Measurements from ENCODE around the gene PATE1. TPM values are rescaled to one million over a fixed set of nuclear protein-coding genes. Genes with fewer than 3 reads are reported as not detected.

PATE1 gene
- polyA plus RNA-seq, 1 donor from 2014 or later: not detected

DNA sequence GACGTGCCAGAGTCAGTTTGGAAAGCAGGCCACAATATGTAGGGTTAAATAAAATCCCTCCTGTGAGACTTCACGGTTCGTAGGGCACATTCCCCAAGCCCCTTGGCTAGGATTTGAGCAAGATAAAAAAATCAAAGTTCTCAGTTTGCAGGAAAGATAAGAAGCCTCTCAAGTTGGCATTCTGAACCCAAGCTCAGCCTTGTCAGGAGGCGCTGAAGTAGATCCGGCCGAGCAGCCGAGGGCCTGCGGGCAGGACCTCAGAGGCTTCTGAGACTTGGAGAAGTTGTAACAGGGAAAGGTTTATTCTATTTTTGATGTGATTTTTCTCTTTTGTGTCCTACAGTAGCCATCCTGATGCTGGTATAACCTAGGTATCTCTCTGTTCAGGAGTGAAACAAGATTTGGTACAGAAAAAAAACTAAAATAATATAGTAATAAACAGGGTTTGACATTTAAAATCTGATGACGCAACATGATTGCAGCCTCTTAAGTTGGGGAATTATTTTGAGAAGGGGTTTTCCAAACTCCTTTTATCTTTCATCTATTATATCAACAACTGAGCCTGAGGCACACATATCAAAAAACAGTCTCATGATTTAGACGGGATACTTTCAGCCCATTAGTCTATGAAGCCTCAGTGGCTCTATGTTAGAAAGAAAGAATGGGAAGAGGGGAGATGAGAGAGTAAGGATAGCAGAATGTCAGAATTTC is 22.4 kb downstream of the PATE1 start:
- Histone ChIP-seq H3K9ac (ENCODE audit: low read length) (no peak overlapping the region), H3F3A (ENCODE audit: insufficient read depth, low read length, poor library complexity, severe bottlenecking) (no peaks in the 10 kb centered on the region), H3K4me3 (ENCODE audit: low read length) (no peak overlapping the region), H2AFZ (ENCODE audit: low read depth, low read length) (no peak overlapping the region), H3K36me3 (ENCODE audit: insufficient read depth, low read length) (no peaks in the 10 kb centered on the region), H3K27ac (ENCODE audit: low read length) (no peak overlapping the region), H3K27me3 (ENCODE audit: insufficient read depth, low read depth, low read length) (no peaks in the 10 kb centered on the region), H3K4me2 (ENCODE audit: low read length) (no peak overlapping the region), H4K20me1 (ENCODE audit: insufficient read depth) (no peaks in the 10 kb centered on the region), H3K9me2 (ENCODE audit: insufficient read depth, low read length) (no peaks in the 10 kb centered on the region), H3K79me2 (replicated peaks; ENCODE audit: insufficient read depth, low read length) (no peaks in the 10 kb centered on the region), H3K9me3 (ENCODE audit: low read length) (no peaks in the 10 kb centered on the region)
- TF ChIP-seq, protein P1, sequence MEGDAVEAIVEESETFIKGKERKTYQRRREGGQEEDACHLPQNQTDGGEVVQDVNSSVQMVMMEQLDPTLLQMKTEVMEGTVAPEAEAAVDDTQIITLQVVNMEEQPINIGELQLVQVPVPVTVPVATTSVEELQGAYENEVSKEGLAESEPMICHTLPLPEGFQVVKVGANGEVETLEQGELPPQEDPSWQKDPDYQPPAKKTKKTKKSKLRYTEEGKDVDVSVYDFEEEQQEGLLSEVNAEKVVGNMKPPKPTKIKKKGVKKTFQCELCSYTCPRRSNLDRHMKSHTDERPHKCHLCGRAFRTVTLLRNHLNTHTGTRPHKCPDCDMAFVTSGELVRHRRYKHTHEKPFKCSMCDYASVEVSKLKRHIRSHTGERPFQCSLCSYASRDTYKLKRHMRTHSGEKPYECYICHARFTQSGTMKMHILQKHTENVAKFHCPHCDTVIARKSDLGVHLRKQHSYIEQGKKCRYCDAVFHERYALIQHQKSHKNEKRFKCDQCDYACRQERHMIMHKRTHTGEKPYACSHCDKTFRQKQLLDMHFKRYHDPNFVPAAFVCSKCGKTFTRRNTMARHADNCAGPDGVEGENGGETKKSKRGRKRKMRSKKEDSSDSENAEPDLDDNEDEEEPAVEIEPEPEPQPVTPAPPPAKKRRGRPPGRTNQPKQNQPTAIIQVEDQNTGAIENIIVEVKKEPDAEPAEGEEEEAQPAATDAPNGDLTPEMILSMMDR (IDR thresholded peaks at IDR 0.05; ENCODE audit: poor library complexity, severe bottlenecking): no peak
- TF ChIP-seq, protein P2, sequence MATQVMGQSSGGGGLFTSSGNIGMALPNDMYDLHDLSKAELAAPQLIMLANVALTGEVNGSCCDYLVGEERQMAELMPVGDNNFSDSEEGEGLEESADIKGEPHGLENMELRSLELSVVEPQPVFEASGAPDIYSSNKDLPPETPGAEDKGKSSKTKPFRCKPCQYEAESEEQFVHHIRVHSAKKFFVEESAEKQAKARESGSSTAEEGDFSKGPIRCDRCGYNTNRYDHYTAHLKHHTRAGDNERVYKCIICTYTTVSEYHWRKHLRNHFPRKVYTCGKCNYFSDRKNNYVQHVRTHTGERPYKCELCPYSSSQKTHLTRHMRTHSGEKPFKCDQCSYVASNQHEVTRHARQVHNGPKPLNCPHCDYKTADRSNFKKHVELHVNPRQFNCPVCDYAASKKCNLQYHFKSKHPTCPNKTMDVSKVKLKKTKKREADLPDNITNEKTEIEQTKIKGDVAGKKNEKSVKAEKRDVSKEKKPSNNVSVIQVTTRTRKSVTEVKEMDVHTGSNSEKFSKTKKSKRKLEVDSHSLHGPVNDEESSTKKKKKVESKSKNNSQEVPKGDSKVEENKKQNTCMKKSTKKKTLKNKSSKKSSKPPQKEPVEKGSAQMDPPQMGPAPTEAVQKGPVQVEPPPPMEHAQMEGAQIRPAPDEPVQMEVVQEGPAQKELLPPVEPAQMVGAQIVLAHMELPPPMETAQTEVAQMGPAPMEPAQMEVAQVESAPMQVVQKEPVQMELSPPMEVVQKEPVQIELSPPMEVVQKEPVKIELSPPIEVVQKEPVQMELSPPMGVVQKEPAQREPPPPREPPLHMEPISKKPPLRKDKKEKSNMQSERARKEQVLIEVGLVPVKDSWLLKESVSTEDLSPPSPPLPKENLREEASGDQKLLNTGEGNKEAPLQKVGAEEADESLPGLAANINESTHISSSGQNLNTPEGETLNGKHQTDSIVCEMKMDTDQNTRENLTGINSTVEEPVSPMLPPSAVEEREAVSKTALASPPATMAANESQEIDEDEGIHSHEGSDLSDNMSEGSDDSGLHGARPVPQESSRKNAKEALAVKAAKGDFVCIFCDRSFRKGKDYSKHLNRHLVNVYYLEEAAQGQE (IDR thresholded peaks at IDR 0.05; ENCODE audit: borderline replicate concordance): no peak
- TF ChIP-seq TAF1 (IDR thresholded peaks at IDR 0.05; ENCODE audit: low read depth): no peak
- no peak for TF ChIP-seq POLR2AphosphoS5 (IDR thresholded peaks at IDR 0.05)
- no peak for TF ChIP-seq EZH2 (IDR thresholded peaks at IDR 0.05; ENCODE audit: borderline replicate concordance, insufficient read depth, low read length, poor library complexity, severe bottlenecking)
- no peak for TF ChIP-seq SMC3 (conservative IDR thresholded peaks at IDR 0.05; ENCODE audit: poor library complexity)
- TF ChIP-seq MXI1 (conservative IDR thresholded peaks at IDR 0.05; ENCODE audit: poor library complexity, severe bottlenecking): no peak
- no peak for TF ChIP-seq EP300 (conservative IDR thresholded peaks at IDR 0.05; ENCODE audit: poor library complexity, severe bottlenecking)
- TF ChIP-seq RAD21 (conservative IDR thresholded peaks at IDR 0.05): no peak

DNA sequence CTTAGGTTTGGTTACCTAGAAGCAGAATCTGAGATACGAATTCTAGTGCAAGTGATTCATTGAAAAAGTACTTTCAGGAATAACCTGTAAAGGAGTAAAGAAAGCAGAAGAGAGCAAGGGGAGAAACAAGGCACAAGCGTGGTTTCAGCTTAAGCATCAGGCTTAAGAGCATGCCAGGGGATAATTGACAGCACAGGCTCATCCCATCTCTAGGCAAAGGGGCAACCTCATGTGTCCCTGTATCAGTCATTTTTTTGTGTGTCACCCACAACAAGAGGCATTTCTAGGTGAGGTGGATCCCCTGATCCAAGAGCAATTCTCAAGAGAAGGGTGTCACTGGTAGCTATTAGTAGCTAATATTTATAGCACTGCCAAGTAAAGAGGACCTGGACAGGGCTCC is 24.5 kb downstream of the PATE1 start:
- Histone ChIP-seq H3K9me2 (ENCODE audit: insufficient read depth, low read length) (no peaks in the 10 kb centered on the region), H3K27me3 (ENCODE audit: insufficient read depth, low read depth, low read length) (no peaks in the 10 kb centered on the region), H3F3A (ENCODE audit: insufficient read depth, low read length, poor library complexity, severe bottlenecking) (no peaks in the 10 kb centered on the region), H3K79me2 (replicated peaks; ENCODE audit: insufficient read depth, low read length) (no peaks in the 10 kb centered on the region), H3K4me3 (ENCODE audit: low read length) (no peak overlapping the region), H3K27ac (ENCODE audit: low read length) (no peak overlapping the region), H3K9ac (ENCODE audit: low read length) (no peak overlapping the region), H4K20me1 (ENCODE audit: insufficient read depth) (no peaks in the 10 kb centered on the region), H2AFZ (ENCODE audit: low read depth, low read length) (no peak overlapping the region), H3K9me3 (ENCODE audit: low read length) (no peaks in the 10 kb centered on the region), H3K36me3 (ENCODE audit: insufficient read depth, low read length) (no peaks in the 10 kb centered on the region), H3K4me2 (ENCODE audit: low read length) (no peak overlapping the region)
- TF ChIP-seq POLR2AphosphoS5 (IDR thresholded peaks at IDR 0.05) (no peak), RAD21 (conservative IDR thresholded peaks at IDR 0.05) (no peak), EZH2 (IDR thresholded peaks at IDR 0.05; ENCODE audit: borderline replicate concordance, insufficient read depth, low read length, poor library complexity, severe bottlenecking) (no peak), MXI1 (conservative IDR thresholded peaks at IDR 0.05; ENCODE audit: poor library complexity, severe bottlenecking) (no peak), SMC3 (conservative IDR thresholded peaks at IDR 0.05; ENCODE audit: poor library complexity) (no peak), TAF1 (IDR thresholded peaks at IDR 0.05; ENCODE audit: low read depth) (no peak), EP300 (conservative IDR thresholded peaks at IDR 0.05; ENCODE audit: poor library complexity, severe bottlenecking) (no peak)
- TF ChIP-seq, protein P1 (IDR thresholded peaks at IDR 0.05; ENCODE audit: poor library complexity, severe bottlenecking): no peak
- TF ChIP-seq, protein P2 (IDR thresholded peaks at IDR 0.05; ENCODE audit: borderline replicate concordance): no peak

All from neural cell (in vitro differentiated cells).